Bone marrow (tissue), 2 donors: ENCODE results near the gene MAGEL2.
"Not testable (repeated sequence)": the region's sequence is repeated elsewhere in the genome, so short reads cannot be mapped to it uniquely, and the experiment has no call there.

Experiments
- DNase-seq, 2 donors: peaks; one replicate each; lab custom pipeline; 2025; lab: John Stamatoyannopoulos, UW

The MAGEL2 gene

GRCh38 chr15:23606226-23606625, 41.4 kb downstream of the MAGEL2 start:
- no peak for DNase-seq

DNA sequence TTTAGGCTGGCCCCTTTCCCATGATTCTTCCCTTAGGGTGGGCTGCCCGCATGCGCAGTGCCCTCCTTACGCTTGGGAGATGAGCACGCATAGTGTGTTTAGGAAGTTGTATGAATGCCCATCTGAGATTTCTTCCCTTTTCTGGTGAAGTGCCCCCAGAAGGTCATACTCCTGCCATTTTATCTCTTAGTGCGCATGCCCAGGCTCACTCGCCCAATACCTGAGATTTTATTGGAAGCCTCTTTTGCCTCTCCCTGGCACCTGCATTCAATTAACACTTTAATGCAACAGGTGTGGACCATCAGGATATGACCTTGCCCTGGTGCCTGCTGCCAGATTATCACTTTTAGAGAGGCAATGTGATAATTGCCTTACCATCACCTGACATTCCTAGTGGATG, 45.5 kb downstream of the MAGEL2 start:
- no peak for DNase-seq

DNA sequence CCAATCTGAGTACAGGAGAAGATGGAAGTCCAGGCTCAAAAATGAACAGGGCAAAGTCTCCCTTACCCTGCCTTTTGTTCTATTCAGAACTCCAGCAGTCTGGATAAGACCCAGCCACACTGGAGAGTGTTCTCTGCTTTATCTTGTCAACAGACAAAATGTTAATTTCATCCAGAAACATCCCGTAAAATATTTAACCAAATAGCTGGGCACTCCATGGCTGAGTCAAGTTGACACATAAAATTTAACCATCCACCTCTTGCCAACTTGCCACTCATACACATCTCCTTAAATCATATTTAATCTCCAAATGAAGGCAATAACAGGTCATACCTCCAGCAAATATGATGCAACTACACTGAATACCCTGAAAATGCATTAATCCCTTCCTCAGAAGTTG, 48.6 kb downstream of the MAGEL2 start:
- no peak for DNase-seq

GRCh38 chr15:23597278-23597677, 50.4 kb downstream of the MAGEL2 start:
- DNase-seq, result not testable (repeated sequence)

GRCh38 chr15:23596736-23597135, 50.9 kb downstream of the MAGEL2 start:
- DNase-seq, result no peak

- DNase-seq, result no peak
Measured at GRCh38 chr15:23595368-23595767, 52.3 kb downstream of the MAGEL2 start.

DNA sequence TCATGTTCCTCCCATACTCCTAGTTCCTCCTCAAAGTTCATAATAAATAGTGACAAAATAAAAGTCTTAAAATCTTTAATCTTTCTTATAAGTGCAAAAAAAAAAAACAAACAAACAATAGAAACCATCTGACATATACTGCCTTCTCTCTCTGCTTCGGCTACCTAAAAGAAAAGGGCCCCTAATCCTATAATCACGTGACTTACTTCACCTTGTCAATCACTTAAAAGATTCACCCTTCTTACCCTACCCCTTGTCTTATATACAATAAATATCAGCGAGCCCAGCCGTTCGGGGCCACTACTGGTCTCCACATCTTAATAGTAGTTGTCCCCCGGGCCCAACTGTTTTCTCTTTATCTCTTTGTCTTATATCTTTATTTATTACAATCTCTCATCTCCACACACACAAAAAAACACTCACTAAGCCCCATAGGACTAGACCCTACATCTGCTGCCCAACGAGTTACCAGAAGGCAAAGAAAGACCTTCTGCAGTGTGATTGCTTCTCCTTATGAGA, 53.4 kb downstream of the MAGEL2 start:
- no peak for DNase-seq
